H9 (cell line): ENCODE data around the gene FCSK. TPM values are rescaled to one million over a fixed set of nuclear protein-coding genes. Genes with fewer than 3 reads are reported as not detected.

Experiments used
- DNase-seq: peaks from one replicate; pipeline ENCODE4 v3.0.0-alpha.2; 2017
- H2AFZ ChIP-seq: one replicate; pipeline ENCODE4 v1.6.1; 2013; ENCODE audit warnings: mild to moderate bottlenecking, low read length, control low read depth, moderate library complexity
- H2AK5ac ChIP-seq: 2 replicates; pipeline ENCODE4 v1.6.1; 2013; ENCODE audit warnings: low read length, control low read depth, mixed read lengths; ENCODE audit not compliant: insufficient read length
- H2BK120ac ChIP-seq: one replicate; pipeline ENCODE4 v1.6.1; 2013; ENCODE audit warnings: low read depth, mild to moderate bottlenecking, low read length, control low read depth, inconsistent platforms; ENCODE audit not compliant: poor library complexity, severe bottlenecking
- H2BK12ac ChIP-seq: 2 replicates; pipeline ENCODE4 v1.6.1; 2013; ENCODE audit warnings: low read length, control low read depth, mixed read lengths, low read depth; ENCODE audit not compliant: insufficient read length
- H2BK15ac ChIP-seq: 2 replicates; pipeline ENCODE4 v1.6.1; 2013; ENCODE audit warnings: low read depth, low read length, control low read depth
- H2BK20ac ChIP-seq: one replicate; pipeline ENCODE4 v1.6.1; 2013; ENCODE audit warnings: low read depth, mild to moderate bottlenecking, low read length, control low read depth, inconsistent platforms; ENCODE audit not compliant: poor library complexity, severe bottlenecking
- H2BK5ac ChIP-seq: 2 replicates; pipeline ENCODE4 v1.6.1; 2013; ENCODE audit warnings: low read length, control low read depth, mixed read lengths; ENCODE audit not compliant: insufficient read length
- H3K14ac ChIP-seq: 2 replicates; pipeline ENCODE4 v1.6.1; 2013; ENCODE audit warnings: low read length, control low read depth; ENCODE audit not compliant: insufficient read depth
- H3K18ac ChIP-seq: 2 replicates; pipeline ENCODE4 v1.6.1; 2013; ENCODE audit warnings: low read depth, mild to moderate bottlenecking, mixed read lengths, low read length, control low read depth; ENCODE audit not compliant: insufficient read length
- H3K23ac ChIP-seq: 2 replicates; pipeline ENCODE4 v1.6.1; 2013; ENCODE audit warnings: low read length, control low read depth, mixed read lengths, low read depth; ENCODE audit not compliant: insufficient read length
- H3K23me2 ChIP-seq: 2 replicates; pipeline ENCODE4 v1.6.1; 2013; ENCODE audit warnings: low read depth, mild to moderate bottlenecking, mixed read lengths, low read length, control low read depth; ENCODE audit not compliant: insufficient read length, poor library complexity, severe bottlenecking
- H3K27ac ChIP-seq: 2 replicates; pipeline ENCODE4 v1.5.1; 2013; ENCODE audit warnings: low read length, control low read depth, mixed read lengths, low read depth; ENCODE audit not compliant: insufficient read length
- H3K27me3 ChIP-seq: 2 replicates; pipeline ENCODE4 v1.6.1; 2013; ENCODE audit warnings: low read length, control low read depth, inconsistent platforms; ENCODE audit not compliant: insufficient read depth
- H3K4ac ChIP-seq: 2 replicates; pipeline ENCODE4 v1.6.1; 2013; ENCODE audit warnings: low read depth, mild to moderate bottlenecking, control low read depth, inconsistent platforms, low read length, moderate library complexity
- H3K4me1 ChIP-seq: 2 replicates; pipeline ENCODE4 v1.6.1; 2013; ENCODE audit warnings: low read length, control low read depth, inconsistent platforms; ENCODE audit not compliant: insufficient read depth
- H3K4me2 ChIP-seq: 2 replicates; pipeline ENCODE4 v1.6.1; 2013; ENCODE audit warnings: low read length, control low read depth, mixed read lengths; ENCODE audit not compliant: insufficient read length, insufficient read depth
- H3K56ac ChIP-seq: 2 replicates; pipeline ENCODE4 v1.6.1; 2013; ENCODE audit warnings: low read depth, mild to moderate bottlenecking, mixed read lengths, low read length, control low read depth; ENCODE audit not compliant: insufficient read length
- H3K79me1 ChIP-seq: 2 replicates; pipeline ENCODE4 v1.6.1; 2013; ENCODE audit warnings: low read depth, mild to moderate bottlenecking, moderate library complexity, low read length, control low read depth, inconsistent platforms; ENCODE audit not compliant: insufficient read depth, poor library complexity, severe bottlenecking
- H3K79me2 ChIP-seq: 2 replicates; pipeline ENCODE4 v1.6.1; 2013; ENCODE audit warnings: low read length, control low read depth, inconsistent platforms; ENCODE audit not compliant: insufficient read depth
- H3K9ac ChIP-seq: 2 replicates; pipeline ENCODE4 v1.6.1; 2013; ENCODE audit warnings: low read length, control low read depth, mixed read lengths; ENCODE audit not compliant: insufficient read length; ENCODE audit errors: extremely low read depth
- H3K9me3 ChIP-seq: one replicate; pipeline ENCODE4 v1.6.1; 2013; ENCODE audit warnings: low read depth, low read length, inconsistent platforms; ENCODE audit not compliant: control insufficient read depth
- H3T11ph ChIP-seq: one replicate; pipeline ENCODE4 v1.6.1; 2013; ENCODE audit warnings: mild to moderate bottlenecking, low read length, control low read depth, inconsistent platforms
- H4K20me1 ChIP-seq: one replicate; pipeline ENCODE4 v1.6.1; 2013; ENCODE audit not compliant: control insufficient read depth, insufficient read length, insufficient read depth
- H4K5ac ChIP-seq: 2 replicates; pipeline ENCODE4 v1.6.1; 2013; ENCODE audit warnings: low read depth, mild to moderate bottlenecking, mixed read lengths, low read length, control low read depth; ENCODE audit not compliant: insufficient read length
- H4K8ac ChIP-seq: replicated peaks from 2 replicates; pipeline ENCODE4 v1.6.1; 2013; ENCODE audit warnings: low read length, control low read depth, mixed read lengths, low read depth; ENCODE audit not compliant: insufficient read length
- H4K91ac ChIP-seq: 2 replicates; pipeline ENCODE4 v1.6.1; 2013; ENCODE audit warnings: low read depth, mild to moderate bottlenecking, moderate library complexity, mixed read lengths, low read length, control low read depth; ENCODE audit not compliant: insufficient read length
- H3K27ac Mint-ChIP-seq, 3 experiments: 2 replicates in 2 of 3; 3 replicates in 1 of 3; pipeline ENCODE4 v1.8.0; 2020 to 2021; ENCODE audit warnings: mixed read lengths in 3 of 3, mild to moderate bottlenecking in 1 of 3, moderate library complexity in 1 of 3
- H3K27me3 Mint-ChIP-seq: 2 replicates; pipeline ENCODE4 v1.8.0; 2021; ENCODE audit warnings: low read depth, mild to moderate bottlenecking, moderate library complexity, mixed read lengths
- H3K36me3 Mint-ChIP-seq, 3 experiments: 2 replicates in 2 of 3; 3 replicates in 1 of 3; pipeline ENCODE4 v1.8.0; 2020 to 2021; ENCODE audit warnings: low read depth in 3 of 3, mixed read lengths in 3 of 3; ENCODE audit not compliant: insufficient read depth in 1 of 3
- H3K4me1 Mint-ChIP-seq, 2 experiments: 2 replicates each; pipeline ENCODE4 v1.8.0; 2020; ENCODE audit warnings: mixed read lengths in 2 of 2
- H3K4me3 Mint-ChIP-seq, 2 experiments: 2 replicates in 1 of 2; 3 replicates in 1 of 2; pipeline ENCODE4 v1.8.0; 2020 to 2021; ENCODE audit warnings: mild to moderate bottlenecking in 2 of 2, mixed read lengths in 2 of 2, moderate library complexity in 1 of 2
- H3K9me3 Mint-ChIP-seq, 2 experiments: 2 replicates in 1 of 2; 3 replicates in 1 of 2; pipeline ENCODE4 v1.8.0; 2020; ENCODE audit warnings: mild to moderate bottlenecking in 2 of 2, mixed read lengths in 2 of 2, moderate library complexity in 1 of 2
- WGBS: extraction: QIAGEN DNeasy Blood & Tissue Kit; methylation state at CpG from one replicate; pipeline ENCODE4 v1.1.7; 2013; ENCODE audit warnings: missing lambda C conversion rate, low lambda C conversion rate, mixed read lengths; ENCODE audit not compliant: insufficient read length; ENCODE audit errors: extremely low coverage; 5-methylcytosine and 5-hydroxymethylcytosine counted together
- total RNA-seq: library from RNA; stranded (reverse); gene quantifications from 2 replicates; pipeline ENCODE4 v1.2.1, GENCODE V29; 2021
- TF ChIP-seq, protein P1 (sequence below): fragments of 200-600 bp; sonication (generic); conservative IDR thresholded peaks from 3 replicates; pipeline ENCODE4 v1.8.0; 2021; ENCODE audit warnings: antibody characterized with exemption, mild to moderate bottlenecking

FCSK gene
- total RNA-seq, 1 experiment from 2014 or later = 6.5 TPM

DNA sequence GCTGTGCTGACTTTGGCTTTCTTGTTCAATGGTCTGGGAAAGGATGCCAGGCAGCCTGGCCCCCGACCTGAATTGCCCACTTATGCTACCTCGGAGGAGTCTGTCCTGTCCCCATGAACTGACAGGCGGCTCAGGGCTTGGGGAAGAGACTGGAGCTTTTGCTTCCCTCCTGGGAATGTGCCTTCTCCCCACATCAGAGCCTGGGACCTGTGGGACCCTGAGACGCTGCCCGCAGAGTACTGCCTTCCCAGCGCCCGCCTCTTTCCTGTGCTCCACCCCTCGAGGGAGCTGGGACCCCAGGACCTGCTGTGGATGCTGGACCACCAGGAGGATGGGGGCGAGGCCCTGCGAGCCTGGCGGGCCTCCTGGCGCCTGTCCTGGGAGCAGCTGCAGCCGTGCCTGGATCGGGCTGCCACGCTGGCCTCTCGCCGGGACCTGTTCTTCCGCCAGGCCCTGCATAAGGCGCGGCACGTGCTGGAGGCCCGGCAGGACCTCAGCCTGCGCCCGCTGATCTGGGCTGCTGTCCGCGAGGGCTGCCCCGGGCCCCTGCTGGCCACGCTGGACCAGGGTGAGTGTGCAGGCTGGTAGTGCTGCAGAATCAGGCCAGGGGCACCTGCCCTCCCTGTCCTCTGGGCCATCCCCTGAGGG, 18.5 kb downstream of the FCSK start:
- DNase-seq = no peak
- Mint-ChIP-seq H3K36me3 (no peaks in the 10 kb centered on the region; a peak in 1 of 7 replicates), H3K27ac (no peak overlapping the region), H3K27me3 (no peaks in the 10 kb centered on the region), H3K4me1 (peaks cover 3 to 7% of the 10 kb centered on the region in 2 experiments), H3K9me3 (no peaks in the 10 kb centered on the region), H3K4me3 (no peak overlapping the region)
- Histone ChIP-seq H4K8ac (no peak overlapping the region), H3K9ac (no peak overlapping the region), H3K27ac (no peak overlapping the region), H2BK120ac (no peak overlapping the region), H4K91ac (no peak overlapping the region), H2AFZ (no peak overlapping the region), H3K4me2 (no peak overlapping the region), H4K5ac (no peak overlapping the region), H3K9me3 (no peaks in the 10 kb centered on the region), H3K27me3 (no peaks in the 10 kb centered on the region), H2BK15ac (no peak overlapping the region), H3K23ac (no peak overlapping the region), H3K79me2 (no peaks in the 10 kb centered on the region), H3K4ac (no peak overlapping the region), H2BK20ac (no peak overlapping the region), H2AK5ac (no peak overlapping the region), H2BK12ac (no peak overlapping the region), H2BK5ac (no peak overlapping the region), H3K4me1 (no peaks in the 10 kb centered on the region; the same call in 1 of the 2 replicates), H4K20me1 (peaks cover 3% of the 10 kb centered on the region), H3T11ph (no peak overlapping the region), H3K18ac (no peak overlapping the region), H3K56ac (no peak overlapping the region), H3K23me2 (no peaks in the 10 kb centered on the region), H3K79me1 (no peaks in the 10 kb centered on the region), H3K14ac (no peak overlapping the region)
- TF ChIP-seq, protein P1, sequence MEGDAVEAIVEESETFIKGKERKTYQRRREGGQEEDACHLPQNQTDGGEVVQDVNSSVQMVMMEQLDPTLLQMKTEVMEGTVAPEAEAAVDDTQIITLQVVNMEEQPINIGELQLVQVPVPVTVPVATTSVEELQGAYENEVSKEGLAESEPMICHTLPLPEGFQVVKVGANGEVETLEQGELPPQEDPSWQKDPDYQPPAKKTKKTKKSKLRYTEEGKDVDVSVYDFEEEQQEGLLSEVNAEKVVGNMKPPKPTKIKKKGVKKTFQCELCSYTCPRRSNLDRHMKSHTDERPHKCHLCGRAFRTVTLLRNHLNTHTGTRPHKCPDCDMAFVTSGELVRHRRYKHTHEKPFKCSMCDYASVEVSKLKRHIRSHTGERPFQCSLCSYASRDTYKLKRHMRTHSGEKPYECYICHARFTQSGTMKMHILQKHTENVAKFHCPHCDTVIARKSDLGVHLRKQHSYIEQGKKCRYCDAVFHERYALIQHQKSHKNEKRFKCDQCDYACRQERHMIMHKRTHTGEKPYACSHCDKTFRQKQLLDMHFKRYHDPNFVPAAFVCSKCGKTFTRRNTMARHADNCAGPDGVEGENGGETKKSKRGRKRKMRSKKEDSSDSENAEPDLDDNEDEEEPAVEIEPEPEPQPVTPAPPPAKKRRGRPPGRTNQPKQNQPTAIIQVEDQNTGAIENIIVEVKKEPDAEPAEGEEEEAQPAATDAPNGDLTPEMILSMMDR = no peak
- WGBS = no CpG with 5 or more reads among the region's 28 CpGs
